Activated T-cell treated with anti-CD3 and anti-CD28 coated beads for 4 hours (primary cell): ENCODE measurements around the gene IGSF3.
"Not testable (repeated sequence)": the region's sequence is repeated elsewhere in the genome, so short reads cannot be mapped to it uniquely, and the experiment has no call there.

ENCODE experiments used
- DNase-seq: peaks from one replicate; pipeline ENCODE4 v3.0.0-alpha.2; 2020

IGSF3 gene

DNA sequence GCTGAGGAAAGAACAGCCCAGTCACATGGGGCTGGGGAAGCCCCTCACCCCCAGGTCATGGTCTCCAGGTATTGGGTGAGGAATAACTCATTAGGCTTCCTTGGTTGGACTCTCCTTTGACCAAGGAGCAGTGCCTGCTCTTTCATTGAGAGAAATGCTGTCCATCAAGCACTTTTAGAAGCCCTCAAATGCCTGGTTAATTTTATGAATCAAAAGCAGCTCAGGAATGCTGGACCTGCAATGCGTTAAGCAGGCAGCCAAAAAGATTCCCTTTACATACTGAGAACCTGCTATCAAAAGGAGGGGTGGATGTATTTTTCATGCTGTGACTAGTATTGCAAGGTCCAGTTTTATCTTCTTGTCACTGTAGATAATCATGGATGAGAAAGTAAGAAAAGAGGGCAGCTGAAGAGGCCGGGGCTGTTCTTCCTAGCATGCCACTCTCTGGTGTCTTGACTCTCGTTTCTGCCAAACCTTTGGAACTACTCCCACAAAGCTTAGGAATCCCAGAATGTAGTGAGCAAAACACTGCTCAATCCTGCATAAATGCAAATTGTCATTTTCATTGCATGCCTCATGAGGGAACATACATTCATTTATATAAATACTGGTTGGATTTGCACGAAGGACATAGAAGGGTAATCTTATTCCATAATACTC, 94.6 kb downstream of the IGSF3 start:
- DNase-seq, result no peak

DNA sequence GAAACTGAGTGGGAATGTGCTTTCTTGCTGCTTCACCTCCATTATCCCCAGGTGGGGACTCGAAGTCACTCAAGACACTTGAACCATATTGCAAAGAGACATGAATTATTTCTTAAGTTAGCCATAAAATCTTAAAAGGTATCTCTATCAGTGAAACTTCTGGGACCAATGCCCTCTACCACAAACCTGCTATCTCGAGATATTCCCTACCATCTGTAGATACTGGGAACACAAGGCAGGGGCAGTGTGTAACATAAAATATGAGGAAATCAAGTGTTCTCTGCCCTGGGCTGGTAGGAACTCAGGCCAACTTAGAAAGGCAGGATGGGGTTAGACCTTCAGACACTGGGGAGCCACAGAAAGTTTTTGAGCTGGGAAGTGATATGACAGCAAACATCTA, 95.4 kb downstream of the IGSF3 start:
- DNase-seq, result no peak

DNA sequence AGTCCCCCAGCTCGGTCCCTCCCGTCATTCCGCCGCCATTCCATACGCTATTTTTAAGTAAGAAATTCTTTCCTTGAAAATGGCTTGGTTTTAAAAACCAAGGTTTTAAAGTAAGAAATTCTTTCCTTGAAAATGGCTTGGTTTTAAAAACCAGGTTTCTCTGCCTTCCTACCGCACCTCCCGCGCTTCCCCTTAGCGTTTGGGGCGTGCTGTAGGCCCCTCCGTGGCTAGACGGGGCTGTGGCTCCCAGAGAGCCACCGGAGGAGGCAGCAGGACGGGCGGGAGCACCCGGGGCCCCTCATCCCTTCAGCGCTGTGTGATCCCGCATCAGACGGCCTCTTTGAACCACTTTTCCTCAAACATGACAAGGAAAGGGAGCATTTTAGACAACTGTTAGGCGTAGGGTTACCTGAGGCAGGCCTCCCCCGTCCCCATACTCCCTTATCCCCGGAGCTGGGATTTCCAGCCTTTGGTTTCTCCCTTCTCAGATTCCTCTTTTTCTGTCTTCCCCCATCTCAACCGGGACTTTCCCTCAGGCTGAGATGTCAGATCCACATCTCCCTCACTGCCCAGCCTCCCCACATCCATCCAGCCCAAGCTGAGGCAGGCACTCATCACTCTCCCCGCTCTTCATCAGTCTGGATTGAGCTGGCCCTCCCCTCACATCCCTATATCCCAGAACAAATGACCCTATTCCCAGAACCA, 96.2 kb downstream of the IGSF3 start:
- DNase-seq, result no peak

DNA sequence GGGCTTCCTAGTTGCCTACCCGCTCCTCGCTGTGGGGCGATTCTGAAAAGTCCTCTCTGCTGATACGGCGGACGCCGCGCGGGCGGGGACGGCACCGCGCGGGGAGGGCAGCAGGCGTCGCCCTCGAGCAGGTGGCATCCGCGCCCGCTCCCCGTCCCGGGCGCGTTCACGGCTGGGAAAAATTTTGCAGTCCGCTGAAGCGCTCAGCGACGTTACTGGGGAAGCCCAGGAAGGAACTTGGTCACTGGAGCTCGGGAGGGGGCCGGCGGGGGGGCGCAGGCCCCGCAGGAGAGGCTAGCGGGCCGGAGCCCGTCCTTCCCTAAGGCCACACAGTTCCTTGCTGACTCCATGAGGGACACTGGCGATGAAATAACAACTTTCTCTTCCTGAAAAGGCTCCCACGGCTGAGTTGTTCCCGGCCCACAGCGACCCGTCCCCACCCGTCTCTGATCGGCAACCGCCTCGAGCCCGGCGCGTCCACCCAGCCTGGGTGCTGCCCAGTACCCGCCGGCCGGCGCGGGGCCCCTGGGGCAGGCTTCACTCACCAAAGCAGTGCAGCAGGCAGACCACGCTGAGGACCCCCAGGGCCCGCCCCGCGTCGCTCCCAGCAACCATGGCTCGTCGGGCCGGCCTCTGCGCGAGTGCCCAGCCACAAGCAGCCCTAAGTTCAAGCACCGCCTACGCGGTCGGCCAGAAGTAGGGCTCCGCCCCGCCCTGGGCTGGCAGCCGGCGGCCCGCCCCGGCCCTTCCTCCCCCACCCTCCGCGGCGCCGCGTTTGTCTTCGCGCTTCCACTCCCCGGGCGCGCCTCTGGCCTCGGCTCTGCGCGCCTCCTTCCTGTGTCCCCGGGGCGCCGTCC, 96.9 kb downstream of the IGSF3 start, which contains the start of gene CD58:
CD58 (minus strand) TSS at position 669 of the 857 bp plus-strand sequence; CDS start at position 615, 54 bp downstream.
- DNase-seq, result peak; percentile 74

DNA sequence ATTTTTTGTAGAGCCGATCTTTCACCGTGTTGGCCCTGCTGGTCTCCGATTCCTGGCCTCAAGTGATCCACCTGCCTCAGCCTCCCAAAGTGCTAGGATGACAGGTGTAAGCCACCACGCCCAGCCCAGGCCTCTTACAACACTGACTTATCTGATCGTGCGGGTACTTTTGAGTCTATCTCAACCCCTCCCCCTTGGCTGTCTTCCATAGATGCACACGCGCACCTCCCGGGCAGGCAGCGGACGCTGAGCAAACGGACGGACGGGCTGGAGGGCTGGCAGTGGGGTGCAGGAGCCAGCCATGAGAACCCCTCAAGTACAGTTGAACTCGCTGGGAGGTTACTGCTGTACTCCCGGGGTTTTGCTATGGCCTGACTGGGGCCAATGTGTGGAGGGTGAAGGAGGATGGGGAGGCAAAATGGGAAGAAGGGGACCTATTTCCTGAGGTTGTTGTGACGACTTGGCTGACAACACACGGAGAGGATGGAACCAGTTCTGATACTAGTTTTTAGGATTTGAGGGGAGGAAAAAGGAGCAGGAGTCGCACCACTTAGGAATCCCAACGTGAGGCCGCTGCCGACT, 97.7 kb downstream of the IGSF3 start:
- DNase-seq, result peak; percentile 37

DNA sequence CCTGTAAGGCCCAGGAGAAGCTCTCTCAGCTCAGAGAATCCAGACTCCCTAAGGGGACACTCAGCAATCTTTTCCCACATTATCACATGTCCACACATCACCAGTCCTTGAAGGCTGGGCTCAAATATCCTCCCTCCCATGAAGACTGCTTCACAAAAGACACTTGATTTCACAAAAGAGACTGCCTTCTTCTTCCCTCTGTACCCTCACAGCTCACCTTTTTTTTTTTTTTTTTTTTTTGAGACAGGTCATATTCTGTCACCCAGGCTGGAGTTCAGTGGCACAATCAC, 98.2 kb downstream of the IGSF3 start:
- DNase-seq, result no peak

DNA sequence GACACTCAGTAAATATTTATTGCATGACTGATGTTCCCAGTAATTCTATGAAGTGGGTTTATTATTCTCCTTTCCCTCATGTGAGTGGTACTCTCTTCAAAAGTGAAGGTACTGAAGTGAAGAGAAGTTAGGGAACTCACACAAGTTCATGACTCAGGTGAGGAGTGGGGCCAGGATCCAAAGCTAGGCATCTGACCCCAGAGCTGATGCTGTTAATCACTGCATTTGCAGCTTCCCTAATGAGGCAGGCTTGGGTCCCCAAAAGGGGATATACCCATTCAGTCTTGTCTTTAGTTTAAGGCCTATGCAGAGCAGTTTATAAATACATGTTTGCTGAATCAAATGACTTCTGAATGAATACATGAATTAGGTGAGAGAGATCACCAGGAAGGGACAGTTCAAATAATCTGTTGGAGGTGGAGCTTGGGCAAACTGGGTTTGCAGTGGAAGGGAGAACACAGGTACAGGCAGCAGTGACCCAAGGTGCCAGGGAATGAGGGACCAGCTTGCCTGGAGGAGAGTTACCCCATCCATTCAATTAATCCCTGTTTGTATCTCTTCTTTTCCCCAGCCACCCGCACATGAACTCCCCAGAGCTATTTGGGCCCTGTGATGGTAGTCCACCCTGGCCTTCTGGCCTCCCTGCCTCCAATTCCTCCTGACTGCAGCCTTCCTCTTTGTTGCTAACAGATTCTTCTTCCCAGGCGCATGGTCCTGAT, 98.7 kb downstream of the IGSF3 start:
- DNase-seq, result no peak

DNA sequence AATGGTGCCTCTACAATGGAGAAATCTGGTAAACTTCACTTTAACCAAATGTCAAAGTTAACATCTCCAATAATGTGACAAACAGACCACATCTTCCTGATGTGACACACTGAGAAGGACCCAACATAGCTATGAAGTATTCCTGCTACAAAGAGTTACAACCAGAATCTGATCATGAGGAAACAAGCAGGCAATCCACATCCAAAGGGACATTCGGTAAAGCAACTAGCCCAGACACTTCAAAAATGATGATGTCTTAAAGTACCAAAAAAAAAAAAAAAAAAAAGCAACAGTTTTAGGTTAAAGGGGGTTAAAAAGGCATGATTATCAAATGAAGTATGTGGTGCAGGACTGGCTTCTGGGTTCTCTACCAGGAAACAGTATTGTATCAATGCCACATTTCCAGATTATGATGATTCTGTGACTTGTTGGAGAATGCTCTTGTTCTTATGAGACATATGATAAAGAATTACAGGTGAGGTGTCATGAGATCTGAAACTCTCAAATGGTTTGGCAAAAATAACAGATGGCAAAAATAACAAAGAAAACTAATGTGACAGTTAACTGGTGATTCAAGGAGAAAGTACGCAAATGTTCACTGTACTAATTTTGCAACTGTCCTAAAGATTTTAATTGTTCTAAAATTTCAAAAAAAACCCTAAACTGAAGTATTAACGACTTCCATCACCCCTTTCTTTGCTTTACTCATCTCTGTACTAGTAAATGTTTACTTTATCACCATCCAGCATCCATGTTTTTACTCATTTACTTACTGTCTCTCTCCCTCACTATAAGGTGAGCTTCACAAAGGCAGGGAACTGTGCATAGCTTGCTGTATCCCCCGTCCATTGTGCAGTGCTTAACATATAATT, 99.5 kb downstream of the IGSF3 start:
- DNase-seq, result no peak

DNA sequence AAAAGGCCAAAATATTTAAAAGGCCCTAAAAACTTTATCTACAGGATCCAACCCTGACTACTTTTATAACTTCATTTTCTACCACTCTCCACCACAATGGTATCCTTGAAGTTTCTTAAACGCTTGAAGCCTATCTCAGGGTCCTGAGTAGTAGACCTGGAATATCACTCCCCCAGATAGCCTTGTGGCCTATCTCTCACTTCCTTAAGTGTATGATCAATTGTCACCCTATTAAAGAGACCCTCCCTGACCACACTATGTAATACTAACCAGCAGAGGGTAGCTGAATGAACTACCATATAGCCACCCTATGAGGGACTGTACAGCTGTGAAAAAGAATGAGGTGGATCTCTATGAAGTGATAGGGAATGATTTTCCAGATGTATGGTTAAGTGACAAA, 102.3 kb downstream of the IGSF3 start:
- DNase-seq, result no peak

DNA sequence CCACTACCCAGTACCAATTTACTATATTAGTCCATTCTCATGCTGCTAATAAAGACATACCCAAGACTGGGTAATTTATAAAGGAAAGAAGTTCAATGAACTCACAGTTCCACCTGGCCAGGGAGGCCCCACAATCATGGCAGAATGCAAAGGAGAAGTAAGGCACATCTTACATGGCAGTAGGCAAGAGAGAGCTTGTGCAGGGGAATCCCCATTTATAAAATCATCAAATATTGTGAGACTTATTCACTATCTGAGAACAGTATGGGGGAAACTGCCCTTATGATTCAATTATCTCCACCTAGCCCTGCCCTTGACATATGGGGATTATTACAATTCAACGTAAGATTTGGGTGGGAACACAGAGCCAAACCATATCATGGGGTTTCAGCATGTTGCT, 103.1 kb downstream of the IGSF3 start:
- no peak for DNase-seq

DNA sequence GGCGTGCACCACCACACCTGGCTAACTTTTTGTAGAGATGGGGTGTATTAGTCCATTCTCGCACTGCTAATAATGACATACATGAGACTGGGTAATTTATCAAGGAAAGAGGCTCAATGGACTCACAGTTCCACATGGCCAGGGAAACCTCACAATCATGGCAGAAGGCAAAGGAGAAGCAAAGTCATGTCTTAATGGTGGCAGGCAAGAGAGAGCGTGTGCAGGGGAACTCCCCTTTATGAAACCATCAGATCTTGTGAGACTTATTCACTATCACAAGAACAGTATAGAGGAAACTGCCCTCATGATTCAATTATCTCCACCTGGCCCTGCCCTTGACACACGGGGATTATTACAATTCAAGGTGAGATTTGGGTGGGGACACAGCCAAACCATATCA, 105.1 kb downstream of the IGSF3 start:
- not testable (repeated sequence) for DNase-seq

DNA sequence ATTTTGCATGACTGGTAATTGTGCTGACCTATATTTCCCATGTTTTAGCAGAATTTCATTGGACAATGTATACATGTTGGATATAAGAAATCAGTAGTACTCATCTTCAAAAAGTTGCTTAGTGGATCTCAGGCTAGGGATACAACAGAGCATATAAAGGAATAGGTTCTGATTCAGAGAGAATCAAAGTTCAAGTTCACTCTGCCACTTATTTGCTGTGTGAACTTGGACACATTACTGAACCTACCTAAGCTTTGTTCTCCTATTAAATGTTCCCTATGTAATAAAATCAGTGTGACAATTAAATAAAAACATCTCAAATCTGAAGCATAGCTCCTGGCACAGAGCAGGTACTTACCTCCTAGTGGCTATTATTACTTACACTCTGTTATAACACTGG, 106.0 kb downstream of the IGSF3 start:
- no peak for DNase-seq

DNA sequence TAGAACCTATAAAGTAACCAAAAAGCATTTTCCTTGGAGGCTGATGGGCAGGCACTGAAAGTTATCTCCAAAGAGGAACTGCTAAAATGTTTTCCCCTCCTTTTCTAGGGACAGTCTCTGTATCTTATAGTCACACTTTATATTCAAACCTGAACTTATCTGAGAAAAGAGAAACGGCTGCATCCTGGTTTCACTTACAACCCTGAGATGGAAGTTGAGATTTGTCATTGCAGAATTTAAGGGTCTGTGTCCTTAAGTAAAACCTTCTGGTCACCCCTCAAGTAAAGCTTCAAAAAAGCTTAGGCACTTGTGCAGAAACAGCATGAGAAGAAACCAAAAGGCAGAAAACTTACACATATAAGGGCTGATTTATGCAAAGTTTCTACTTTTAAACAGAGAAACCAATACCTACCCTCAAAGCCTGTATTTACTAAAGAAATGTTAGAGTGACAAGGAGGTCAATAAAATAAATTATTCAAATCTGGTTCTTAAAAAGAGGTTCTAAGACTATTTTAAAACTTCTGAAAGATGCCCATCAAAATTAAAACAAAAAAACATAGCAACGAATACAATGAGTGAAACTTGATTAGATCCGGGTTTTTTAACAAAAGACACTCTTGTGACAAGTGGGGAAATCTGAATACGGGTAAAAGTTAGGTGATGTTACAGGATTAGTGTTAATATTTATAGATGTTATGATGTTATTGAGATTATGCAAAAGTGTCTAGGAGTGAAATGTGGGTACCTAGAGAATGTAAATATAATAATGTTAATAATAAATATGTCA, 106.6 kb downstream of the IGSF3 start:
- DNase-seq, result no peak

DNA sequence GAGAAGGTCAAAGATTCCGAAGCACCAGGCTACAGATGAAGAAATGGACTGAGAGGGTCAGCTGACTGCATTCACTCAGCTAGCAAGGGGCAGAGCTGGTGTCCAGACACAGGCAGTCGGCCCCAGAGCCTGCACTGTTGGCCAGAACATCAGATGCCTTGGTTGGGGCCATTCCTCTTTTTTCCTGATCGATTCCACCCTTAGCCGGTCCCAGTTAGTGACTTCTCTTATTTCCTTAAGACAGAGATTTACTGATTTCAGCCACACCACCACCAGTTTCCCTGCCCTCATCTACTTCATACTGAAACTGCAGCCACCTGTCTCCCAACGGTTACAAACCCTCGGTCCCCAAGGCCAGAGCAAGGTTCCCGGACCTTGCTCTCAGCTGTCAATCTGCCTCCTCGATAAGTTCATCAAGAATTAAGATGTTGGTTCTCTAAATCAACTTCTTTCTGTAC, 108.2 kb downstream of the IGSF3 start:
- DNase-seq, result no peak

DNA sequence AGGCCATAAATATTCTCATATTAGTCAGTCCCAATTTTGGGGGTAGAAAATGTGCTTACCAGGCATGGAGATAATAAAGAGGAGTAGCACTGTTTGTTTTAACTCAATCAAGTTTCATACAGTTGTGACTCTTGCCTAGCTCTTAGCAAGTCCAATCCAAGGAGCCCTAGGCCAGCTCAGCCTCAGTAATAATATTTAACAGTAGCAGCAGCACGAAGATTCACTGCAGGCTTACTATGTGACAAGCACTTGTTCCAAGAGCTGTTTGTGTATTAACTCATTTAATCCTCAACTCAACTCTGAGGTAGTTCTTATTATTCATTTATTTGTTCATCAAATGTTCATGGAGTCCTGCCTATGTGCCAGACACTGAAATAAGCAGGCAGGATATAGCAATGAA, 109.0 kb downstream of the IGSF3 start:
- DNase-seq, result no peak

DNA sequence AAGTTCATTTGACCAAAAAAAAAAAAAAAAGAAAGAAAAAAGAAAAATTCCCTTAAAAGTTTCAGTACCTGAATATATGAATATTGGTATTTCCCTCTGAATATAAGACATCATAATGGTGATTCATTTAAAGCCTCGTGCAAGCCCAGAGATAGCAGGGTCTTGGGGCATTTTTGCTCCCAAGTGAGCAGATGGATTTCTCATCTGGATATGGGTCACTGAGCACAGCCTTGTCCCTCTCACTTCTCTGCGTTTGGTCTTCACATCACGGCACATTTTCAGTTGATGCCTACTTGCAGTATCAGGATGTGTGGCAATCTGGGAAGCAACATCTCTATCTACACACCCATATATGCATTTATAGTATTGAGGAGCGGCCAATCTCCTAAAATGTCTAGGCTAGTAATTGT, 109.4 kb downstream of the IGSF3 start:
- DNase-seq, result no peak

DNA sequence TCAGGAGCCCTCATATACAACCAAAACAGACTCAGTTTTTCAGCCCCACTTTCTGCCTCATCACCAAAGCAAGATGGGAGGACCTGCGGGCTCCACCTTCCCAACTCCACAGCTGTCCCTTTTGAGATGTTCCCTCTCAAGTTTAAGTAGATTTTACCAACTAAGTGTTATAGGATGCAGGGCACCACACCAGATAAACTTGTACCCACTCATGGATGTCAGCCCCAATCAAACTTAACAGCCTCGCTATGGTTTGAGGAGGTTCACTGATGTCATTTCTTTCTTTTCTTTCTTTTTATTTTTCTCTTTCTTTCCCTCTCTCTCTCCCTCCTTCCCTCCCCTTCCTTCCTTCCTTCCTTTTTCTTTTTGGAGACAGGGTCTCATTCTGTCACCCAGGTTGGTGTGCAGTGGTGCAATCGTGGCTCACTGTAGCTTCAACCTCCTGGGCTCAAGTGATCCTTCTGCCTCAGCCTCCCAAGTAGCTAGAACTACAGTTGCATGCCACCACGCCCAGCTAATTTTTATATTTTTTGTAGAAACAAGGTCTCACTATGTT, 110.1 kb downstream of the IGSF3 start:
- DNase-seq, result no peak

DNA sequence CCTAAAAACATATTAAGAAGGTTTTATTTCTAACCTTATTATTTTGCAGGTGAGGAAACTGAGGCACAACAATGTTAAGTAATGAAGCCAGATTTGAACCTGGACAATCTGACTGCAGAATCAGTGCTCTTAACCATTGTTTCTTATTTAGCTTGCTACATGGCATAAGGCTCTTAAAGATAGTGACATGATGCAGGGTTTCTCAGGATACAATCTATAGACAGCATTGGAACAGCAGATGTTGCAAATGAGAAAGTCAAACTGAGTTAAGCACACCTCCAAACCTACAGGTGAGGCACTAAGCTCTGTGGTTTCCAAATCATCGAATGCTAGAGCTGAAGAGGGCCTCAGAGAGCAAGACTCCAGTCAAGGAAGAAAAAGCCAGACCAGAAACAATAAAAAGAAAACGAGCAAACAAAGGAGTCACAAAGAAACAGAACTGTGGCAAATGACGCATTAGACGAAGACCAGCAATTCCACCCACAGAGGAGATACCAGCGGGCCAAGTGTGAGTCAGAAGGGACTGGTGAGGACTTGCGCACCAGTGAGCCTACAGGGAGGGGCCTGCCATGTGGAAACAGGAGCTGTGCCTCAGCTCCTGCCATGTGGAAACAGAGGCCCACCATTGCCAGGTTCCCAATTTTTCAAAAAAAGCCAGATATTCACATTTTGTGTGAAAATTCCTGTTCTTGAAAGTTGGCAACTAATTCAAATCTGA, 111.1 kb downstream of the IGSF3 start:
- peak; percentile 26 for DNase-seq

DNA sequence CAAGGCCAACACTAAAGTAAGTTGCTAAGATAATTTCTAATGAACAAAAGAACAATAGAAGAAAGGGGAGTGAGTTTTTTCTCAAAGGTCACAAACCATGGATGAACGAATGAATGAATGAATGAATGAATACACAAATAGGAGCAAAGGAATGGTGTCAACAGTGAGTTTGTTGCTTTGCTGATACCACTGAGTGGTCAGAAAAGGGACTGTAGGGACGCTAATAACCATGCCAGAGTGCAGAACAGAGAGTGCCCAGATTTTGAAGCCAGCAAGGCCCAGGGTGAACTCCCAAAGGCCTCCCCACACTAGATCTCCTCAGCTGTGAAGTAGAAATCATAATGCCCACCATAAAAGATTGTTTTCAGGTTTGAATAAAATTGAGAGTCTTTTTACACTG, 112.6 kb downstream of the IGSF3 start:
- DNase-seq, result no peak
